ENCODE results near the gene DGKA. TPM values are rescaled to one million over a fixed set of nuclear protein-coding genes. Genes with fewer than 3 reads are reported as not detected.
"Not testable (repeated sequence)": the region's sequence is repeated elsewhere in the genome, so short reads cannot be mapped to it uniquely, and the experiment has no call there.

DGKA gene
- total RNA-seq, 1 donor from 2014 or later: 27.0 TPM

GRCh38 chr12:56001487-56002100, 70.6 kb downstream of the DGKA start:
- H3K36me3 Mint-ChIP-seq: peaks cover 16% of the 10 kb centered on the region
- H3K36me3 ChIP-seq: no peaks in the 10 kb centered on the region
- H3K4me3 Mint-ChIP-seq: peak overlapping the region; percentile 30
- no peak for DNase-seq (ENCODE audit: low spot score)
- no peaks in the 10 kb centered on the region for H4K20me1 ChIP-seq (ENCODE audit: low read depth)
- peaks cover 17% of the 10 kb centered on the region for H3K4me1 Mint-ChIP-seq
- no peak overlapping the region for H3K9ac ChIP-seq
- H3K4me3 ChIP-seq: no peak overlapping the region
- H3F3A ChIP-seq (ENCODE audit: low read depth): peaks cover 11% of the 10 kb centered on the region
- no peak overlapping the region for H2AFZ ChIP-seq (replicated peaks)
- peak overlapping the region; percentile 42 for H3K27ac Mint-ChIP-seq
- no peak overlapping the region for H3K4me2 ChIP-seq
- peaks cover 15% of the 10 kb centered on the region for H3K79me2 ChIP-seq (ENCODE audit: low read depth)
- no peak overlapping the region for H3K27ac ChIP-seq
- no peaks in the 10 kb centered on the region for H3K9me3 ChIP-seq (ENCODE audit: low read depth)
- H3K27me3 Mint-ChIP-seq (ENCODE audit: insufficient read depth, low read depth): peaks cover 8% of the 10 kb centered on the region
- TF ChIP-seq CTCF (IDR thresholded peaks at IDR 0.05) (no peak), EZH2phosphoT487 (IDR thresholded peaks at IDR 0.05) (no peak), EZH2 (IDR thresholded peaks at IDR 0.05) (no peak)
- no peaks in the 10 kb centered on the region for H3K9me3 Mint-ChIP-seq
- no peaks in the 10 kb centered on the region for H3K4me1 ChIP-seq
- no peaks in the 10 kb centered on the region for H3K27me3 ChIP-seq

- not testable (repeated sequence) for H3K4me3 Mint-ChIP-seq; H3K4me1 ChIP-seq; H3K27ac Mint-ChIP-seq; H3K9me3 Mint-ChIP-seq; H3K79me2 ChIP-seq (ENCODE audit: low read depth); H3K9ac ChIP-seq; H3K4me3 ChIP-seq; DNase-seq (ENCODE audit: low spot score); H3K27ac ChIP-seq; H3K36me3 ChIP-seq; H4K20me1 ChIP-seq (ENCODE audit: low read depth); H2AFZ ChIP-seq (replicated peaks); H3K9me3 ChIP-seq (ENCODE audit: low read depth); H3K27me3 ChIP-seq; H3K4me2 ChIP-seq
- peaks cover 19% of the 10 kb centered on the region for H3F3A ChIP-seq (ENCODE audit: low read depth)
- Mint-ChIP-seq H3K36me3 (peaks cover 18% of the 10 kb centered on the region), H3K27me3 (ENCODE audit: insufficient read depth, low read depth) (peaks cover 13% of the 10 kb centered on the region), H3K4me1 (peaks cover 18% of the 10 kb centered on the region)
These were observed 72.4 kb downstream of the DGKA start for GRCh38 chr12:56003376-56003775.

Other genes starting within 250 kb of the DGKA start
- 43.4 and 75.2 TPM in 2 replicates for gene ITGA7, start 223.3 kb upstream of the DGKA start, total RNA-seq (ENCODE audit: low replicate concordance)
- gene BLOC1S1, start 215.1 kb upstream of the DGKA start, total RNA-seq (ENCODE audit: low replicate concordance): 48.1 and 92.5 TPM in 2 replicates
- gene RDH5, start 210.8 kb upstream of the DGKA start, total RNA-seq (ENCODE audit: low replicate concordance): 3.0 and 14.6 TPM in 2 replicates
- 257 and 305 TPM in 2 replicates for gene CD63, start 202.2 kb upstream of the DGKA start, total RNA-seq (ENCODE audit: low replicate concordance)
- gene GDF11, start 188.0 kb upstream of the DGKA start, total RNA-seq (ENCODE audit: low replicate concordance): 9.1 and 21.9 TPM in 2 replicates
- 166 and 266 TPM in 2 replicates for gene SARNP, start 113.4 kb upstream of the DGKA start, total RNA-seq (ENCODE audit: low replicate concordance)
- 12.5 and 16.0 TPM in 2 replicates for gene ORMDL2, start 113.1 kb upstream of the DGKA start, total RNA-seq (ENCODE audit: low replicate concordance)
- gene DNAJC14, start 101.6 kb upstream of the DGKA start, total RNA-seq (ENCODE audit: low replicate concordance): 29.9 and 39.9 TPM in 2 replicates
- gene MMP19, start 88.2 kb upstream of the DGKA start, total RNA-seq (ENCODE audit: low replicate concordance): 0.13 and 0.28 TPM in 2 replicates
- 44.6 and 72.5 TPM in 2 replicates for gene PYM1, start 3.3 kb upstream of the DGKA start, total RNA-seq (ENCODE audit: low replicate concordance)
- gene PMEL, start 34.9 kb downstream of the DGKA start, total RNA-seq (ENCODE audit: low replicate concordance): 207 and 301 TPM in 2 replicates
- 46.5 and 52.2 TPM in 2 replicates for gene CDK2, start 35.7 kb downstream of the DGKA start, total RNA-seq (ENCODE audit: low replicate concordance)
- gene RAB5B, start 42.9 kb downstream of the DGKA start, total RNA-seq (ENCODE audit: low replicate concordance): 62.9 and 64.5 TPM in 2 replicates
- 17.5 and 35.5 TPM in 2 replicates for gene SUOX, start 66.1 kb downstream of the DGKA start, total RNA-seq (ENCODE audit: low replicate concordance)
- 2.1 and 4.4 TPM in 2 replicates for gene IKZF4, start 89.9 kb downstream of the DGKA start, total RNA-seq (ENCODE audit: low replicate concordance)
- 721 and 819 TPM in 2 replicates for gene RPS26, start 110.8 kb downstream of the DGKA start, total RNA-seq (ENCODE audit: low replicate concordance)
- gene ERBB3, start 149.0 kb downstream of the DGKA start, total RNA-seq (ENCODE audit: low replicate concordance): 6.3 and 8.8 TPM in 2 replicates
- 168 and 242 TPM in 2 replicates for gene PA2G4, start 173.4 kb downstream of the DGKA start, total RNA-seq (ENCODE audit: low replicate concordance)
- gene RPL41, start 185.5 kb downstream of the DGKA start, total RNA-seq (ENCODE audit: low replicate concordance): 3,372 and 3,805 TPM in 2 replicates
- gene ZC3H10, start 187.1 kb downstream of the DGKA start, total RNA-seq (ENCODE audit: low replicate concordance): 10.3 and 10.8 TPM in 2 replicates
- 75.3 and 146 TPM in 2 replicates for gene ESYT1, start 197.1 kb downstream of the DGKA start, total RNA-seq (ENCODE audit: low replicate concordance)
- gene MYL6B, start 221.4 kb downstream of the DGKA start, total RNA-seq (ENCODE audit: low replicate concordance): 131 and 198 TPM in 2 replicates
- gene MYL6, start 227.2 kb downstream of the DGKA start, total RNA-seq (ENCODE audit: low replicate concordance): 1,139 and 1,233 TPM in 2 replicates